Measurements from ENCODE around the gene CASK.

- no peak for TF ChIP-seq ASH2L (IDR thresholded peaks at IDR 0.05; ENCODE audit: insufficient read length, low read depth, low read length)
- no peak for TF ChIP-seq POLR2AphosphoS5 (IDR thresholded peaks at IDR 0.05; ENCODE audit: low read depth, low read length)
- TF ChIP-seq ZNF10 (CRISPR knock-in tag; IDR thresholded peaks at IDR 0.05; ENCODE audit: borderline replicate concordance, low read depth) = no peak
- no peak for TF ChIP-seq MYNN (CRISPR knock-in tag; IDR thresholded peaks at IDR 0.05; ENCODE audit: low read depth)
- TF ChIP-seq SNRNP70 (IDR thresholded peaks at IDR 0.05; ENCODE audit: low read depth, low read length) = no peak
- TF ChIP-seq ZBTB7B (CRISPR knock-in tag; IDR thresholded peaks at IDR 0.05) = no peak
- TF ChIP-seq CREB1 (IDR thresholded peaks at IDR 0.05) = no peak
- no peak for TF ChIP-seq CREB1 (CRISPR knock-in tag; IDR thresholded peaks at IDR 0.05)
- TF ChIP-seq SETDB1 (CRISPR knock-in tag; IDR thresholded peaks at IDR 0.05; ENCODE audit: borderline replicate concordance) = no peak
Measured at GRCh38 chrX:41708486-41708885, 214.9 kb downstream of the CASK start.

All from HepG2 (cell line).